Sciatic nerve (tissue), 1 donor: ENCODE results near the gene TRIM52. TPM values are rescaled to one million over a fixed set of nuclear protein-coding genes. Genes with fewer than 3 reads are reported as not detected.

Experiments used
- microRNA-seq: library from miRNA; unstranded; fragments of <30 nt; microRNA quantifications from one replicate; pipeline ENCODE4 v1.2.0, GENCODE V29; 2020
- total RNA-seq: library from RNA; stranded (reverse); fragmentation: NEBNext Ultra II Directional; extraction: Animal tissue kit (Norgen Biotek cat#: 25700); gene quantifications from one replicate; pipeline ENCODE4 v1.2.1, GENCODE V29; 2021
- donor health status: DM: no; HTN: no; CAD: no.

TRIM52 gene
- total RNA-seq, 1 donor from 2014 or later: 14.1 TPM

Small RNA genes within 50 kb of the gene (microRNA-seq; reads per million reads assigned to microRNA genes)
- not detected for gene MIR4638

Other genes with a start within 250 kb of the TRIM52 start
- 105 TPM for gene BTNL9, start 220.9 kb downstream of the TRIM52 start, total RNA-seq
- gene OR2V1, start 130.0 kb downstream of the TRIM52 start, total RNA-seq: not detected
- not detected for gene OR2V2, start 113.6 kb downstream of the TRIM52 start, total RNA-seq
- 3.2 TPM for gene TRIM7, start 55.9 kb downstream of the TRIM52 start, total RNA-seq
- 24.6 TPM for gene TRIM41, start 37.9 kb downstream of the TRIM52 start, total RNA-seq
- gene RACK1, start 17.2 kb downstream of the TRIM52 start, total RNA-seq: 1,122 TPM
- gene OR4F3, start 106.1 kb upstream of the TRIM52 start, total RNA-seq: not detected